Subcutaneous abdominal adipose tissue (tissue), 5 donors: ENCODE data around the gene ZNF891.

Source experiments
- H3K27ac ChIP-seq: one replicate; pipeline ENCODE4 v1.7.0; 2013; ENCODE audit warnings: low read depth, mild to moderate bottlenecking, inconsistent platforms, low read length, moderate library complexity
- H3K27me3 ChIP-seq, 5 donors: one replicate each; pipeline ENCODE4 v1.7.0; 2013; ENCODE audit warnings: low read length in 5 of 5, inconsistent platforms in 1 of 5; ENCODE audit not compliant: control insufficient read depth in 5 of 5, insufficient read depth in 4 of 5
- H3K36me3 ChIP-seq, 5 donors: one replicate each; pipeline ENCODE4 v1.7.0; 2013; ENCODE audit warnings: low read length in 5 of 5; ENCODE audit not compliant: control insufficient read depth in 5 of 5, insufficient read depth in 5 of 5
- H3K4me1 ChIP-seq, 5 donors: one replicate each; pipeline ENCODE4 v1.7.0; 2013; ENCODE audit warnings: low read length in 5 of 5, mild to moderate bottlenecking in 3 of 5, moderate library complexity in 1 of 5; ENCODE audit not compliant: control insufficient read depth in 5 of 5, insufficient read depth in 5 of 5
- H3K4me3 ChIP-seq, 5 donors: one replicate each; pipeline ENCODE4 v1.7.0; 2013; ENCODE audit warnings: low read length in 5 of 5, low read depth in 1 of 5
- H3K9ac ChIP-seq, 5 donors: one replicate each; pipeline ENCODE4 v1.7.0; 2013; ENCODE audit warnings: low read length in 5 of 5, mild to moderate bottlenecking in 4 of 5, moderate library complexity in 3 of 5
- H3K9me3 ChIP-seq, 5 donors: one replicate each; pipeline ENCODE4 v1.7.0; 2013; ENCODE audit warnings: low read length in 5 of 5; ENCODE audit not compliant: control insufficient read depth in 5 of 5
- donor health status: healthy.
- donor health status: healthy.
- donor health status: healthy.
- donor health status: healthy.
- donor health status: healthy.

Gene ZNF891

GRCh38 chr12:133124674-133125073, 5.4 kb downstream of the ZNF891 start:
- peak overlapping the region in 3 of 5 donors; percentile 46 to 75 (median 48) for H3K4me3 ChIP-seq
- H3K9ac ChIP-seq: no peak overlapping the region
- H3K9me3 ChIP-seq: peaks cover 59 to 94% (median 73%) of the 10 kb centered on the region in 5 donors
- no peaks in the 10 kb centered on the region for H3K27me3 ChIP-seq
- peaks cover 0 to 3% (median 2%) of the 10 kb centered on the region in 5 donors for H3K4me1 ChIP-seq
- no peak overlapping the region for H3K27ac ChIP-seq
- H3K36me3 ChIP-seq: peaks cover 21 to 34% (median 27%) of the 10 kb centered on the region in 5 donors

DNA sequence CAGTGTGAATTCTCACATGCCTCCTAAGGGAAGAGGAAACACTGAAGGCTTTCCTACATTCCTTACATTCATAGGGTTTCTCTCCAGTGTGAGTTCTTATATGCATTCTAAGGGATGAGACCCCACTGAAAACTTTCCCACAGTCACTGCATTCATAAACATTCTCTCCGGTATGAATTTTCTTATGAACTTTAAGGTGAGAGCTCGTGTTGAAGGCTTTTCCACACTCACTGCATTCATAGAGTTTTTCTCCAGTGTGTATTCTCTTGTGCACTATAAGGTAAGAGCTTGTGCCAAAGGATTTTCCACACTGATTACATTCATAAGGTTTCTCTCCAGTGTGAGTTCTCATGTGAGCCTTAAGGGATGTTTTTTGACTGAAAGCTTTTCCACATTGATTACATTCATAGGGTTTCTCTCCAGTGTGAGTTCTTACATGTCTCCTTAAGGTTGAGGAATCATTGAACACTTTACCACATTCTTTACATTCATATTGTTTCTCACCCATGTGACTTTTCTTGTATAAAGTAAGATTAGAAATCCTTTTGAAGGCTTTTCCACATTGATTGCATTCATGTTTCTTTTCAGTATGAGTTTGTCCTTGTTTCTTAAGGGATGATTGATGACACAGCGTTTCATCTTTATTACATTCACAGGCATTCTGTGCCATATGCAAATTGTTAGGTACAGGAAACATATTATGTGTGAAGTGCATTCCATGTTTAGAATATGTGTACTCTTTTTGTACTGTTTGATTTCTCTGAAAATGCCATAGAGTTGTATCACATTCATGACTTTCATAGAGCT, 9.5 kb downstream of the ZNF891 start:
- peaks cover 81 to 100% (median 97%) of the 10 kb centered on the region in 5 donors for H3K9me3 ChIP-seq
- H3K9ac ChIP-seq: no peak overlapping the region
- H3K4me1 ChIP-seq: no peaks in the 10 kb centered on the region
- H3K27ac ChIP-seq: no peak overlapping the region
- H3K4me3 ChIP-seq: peak overlapping the region; percentile 20 to 75 (median 55)
- H3K27me3 ChIP-seq: no peaks in the 10 kb centered on the region
- peaks cover 25 to 42% (median 27%) of the 10 kb centered on the region in 5 donors for H3K36me3 ChIP-seq

DNA sequence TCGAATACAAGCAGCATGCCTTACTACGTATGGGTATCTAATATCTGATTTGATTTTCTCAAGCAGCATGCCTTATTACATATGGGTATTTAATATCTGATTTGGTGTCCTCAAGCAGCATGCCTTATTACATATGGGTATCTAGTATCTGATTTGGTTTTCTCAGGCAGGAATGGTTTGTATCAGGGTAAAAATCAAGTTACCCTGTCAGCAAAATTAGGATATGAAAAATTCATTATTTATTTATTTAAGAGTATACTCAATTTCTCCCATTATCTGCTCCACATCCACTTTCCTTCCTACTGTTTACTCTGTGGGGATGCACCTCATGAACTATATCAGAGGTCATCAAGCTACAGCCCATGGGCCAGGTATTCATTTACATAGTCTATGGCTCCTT, 21.9 kb downstream of the ZNF891 start:
- H3K4me3 ChIP-seq: peak overlapping the region; percentile 36 to 65 (median 53)

GRCh38 chr12:133107121-133107520, 23.0 kb downstream of the ZNF891 start:
- Histone ChIP-seq H3K4me3 (peak overlapping the region; percentile 36 to 65 (median 51)), H3K36me3 (peaks cover 32 to 61% (median 45%) of the 10 kb centered on the region in 5 donors), H3K27ac (no peak overlapping the region), H3K27me3 (no peaks in the 10 kb centered on the region), H3K4me1 (no peaks in the 10 kb centered on the region), H3K9me3 (peaks cover 79 to 100% (median 96%) of the 10 kb centered on the region in 5 donors), H3K9ac (no peak overlapping the region)

More for the DNA sequence above, 21.9 kb downstream of the ZNF891 start:
- Histone ChIP-seq H3K9me3 (peaks cover 73 to 96% (median 89%) of the 10 kb centered on the region in 5 donors), H3K9ac (no peak overlapping the region), H3K27me3 (no peaks in the 10 kb centered on the region), H3K36me3 (peaks cover 26 to 55% (median 36%) of the 10 kb centered on the region in 5 donors), H3K27ac (no peak overlapping the region), H3K4me1 (no peaks in the 10 kb centered on the region)

DNA sequence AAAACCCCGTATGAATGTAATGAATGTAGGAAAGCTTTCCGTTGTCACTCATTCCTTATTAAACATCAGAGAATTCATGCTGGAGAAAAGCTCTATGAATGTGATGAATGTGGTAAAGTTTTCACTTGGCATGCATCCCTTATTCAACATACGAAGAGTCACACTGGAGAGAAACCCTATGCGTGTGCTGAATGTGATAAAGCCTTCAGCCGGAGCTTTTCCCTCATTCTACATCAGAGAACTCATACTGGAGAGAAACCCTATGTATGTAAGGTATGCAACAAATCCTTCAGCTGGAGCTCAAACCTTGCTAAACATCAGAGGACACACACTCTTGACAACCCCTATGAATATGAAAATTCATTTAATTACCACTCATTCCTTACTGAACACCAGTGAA, 23.8 kb downstream of the ZNF891 start:
- H3K36me3 ChIP-seq: peaks cover 40 to 67% (median 54%) of the 10 kb centered on the region in 5 donors
- no peak overlapping the region for H3K9ac ChIP-seq
- H3K4me1 ChIP-seq: no peaks in the 10 kb centered on the region
- peak overlapping the region; percentile 36 to 65 (median 51) for H3K4me3 ChIP-seq
- H3K9me3 ChIP-seq: peaks cover 82 to 100% (median 97%) of the 10 kb centered on the region in 5 donors
- no peak overlapping the region for H3K27ac ChIP-seq
- no peaks in the 10 kb centered on the region for H3K27me3 ChIP-seq

GRCh38 chr12:133105620-133106019, 24.5 kb downstream of the ZNF891 start:
- Histone ChIP-seq H3K9me3 (peaks cover 83 to 100% (median 97%) of the 10 kb centered on the region in 5 donors), H3K27me3 (no peaks in the 10 kb centered on the region), H3K27ac (no peak overlapping the region), H3K4me1 (no peaks in the 10 kb centered on the region), H3K36me3 (peaks cover 46 to 71% (median 60%) of the 10 kb centered on the region in 5 donors), H3K9ac (no peak overlapping the region), H3K4me3 (peak overlapping the region; percentile 36 to 65 (median 51))

GRCh38 chr12:133083345-133083744, 46.7 kb downstream of the ZNF891 start:
- Histone ChIP-seq H3K27me3 (peaks cover 0 to 6% (median 0%) of the 10 kb centered on the region in 5 donors), H3K9me3 (peaks cover 42 to 76% (median 61%) of the 10 kb centered on the region in 5 donors), H3K4me3 (peak overlapping the region; percentile 6 to 94 (median 89)), H3K4me1 (peaks cover 9 to 13% (median 12%) of the 10 kb centered on the region in 5 donors), H3K27ac (no peak overlapping the region), H3K36me3 (peaks cover 51 to 60% (median 54%) of the 10 kb centered on the region in 5 donors), H3K9ac (no peak overlapping the region)

- peaks cover 9 to 13% (median 12%) of the 10 kb centered on the region in 5 donors for H3K4me1 ChIP-seq
- H3K4me3 ChIP-seq: peak overlapping the region; percentile 68 to 94 (median 89)
- peaks cover 0 to 6% (median 0%) of the 10 kb centered on the region in 5 donors for H3K27me3 ChIP-seq
- peak overlapping the region in 4 of 5 donors; percentile 90 to 96 (median 93) for H3K9ac ChIP-seq
- peaks cover 43 to 76% (median 65%) of the 10 kb centered on the region in 5 donors for H3K9me3 ChIP-seq
- peak overlapping the region; percentile 100 for H3K27ac ChIP-seq
- peaks cover 35 to 39% (median 36%) of the 10 kb centered on the region in 5 donors for H3K36me3 ChIP-seq
These were observed 48.8 kb downstream of the ZNF891 start for GRCh38 chr12:133081159-133081780.

DNA sequence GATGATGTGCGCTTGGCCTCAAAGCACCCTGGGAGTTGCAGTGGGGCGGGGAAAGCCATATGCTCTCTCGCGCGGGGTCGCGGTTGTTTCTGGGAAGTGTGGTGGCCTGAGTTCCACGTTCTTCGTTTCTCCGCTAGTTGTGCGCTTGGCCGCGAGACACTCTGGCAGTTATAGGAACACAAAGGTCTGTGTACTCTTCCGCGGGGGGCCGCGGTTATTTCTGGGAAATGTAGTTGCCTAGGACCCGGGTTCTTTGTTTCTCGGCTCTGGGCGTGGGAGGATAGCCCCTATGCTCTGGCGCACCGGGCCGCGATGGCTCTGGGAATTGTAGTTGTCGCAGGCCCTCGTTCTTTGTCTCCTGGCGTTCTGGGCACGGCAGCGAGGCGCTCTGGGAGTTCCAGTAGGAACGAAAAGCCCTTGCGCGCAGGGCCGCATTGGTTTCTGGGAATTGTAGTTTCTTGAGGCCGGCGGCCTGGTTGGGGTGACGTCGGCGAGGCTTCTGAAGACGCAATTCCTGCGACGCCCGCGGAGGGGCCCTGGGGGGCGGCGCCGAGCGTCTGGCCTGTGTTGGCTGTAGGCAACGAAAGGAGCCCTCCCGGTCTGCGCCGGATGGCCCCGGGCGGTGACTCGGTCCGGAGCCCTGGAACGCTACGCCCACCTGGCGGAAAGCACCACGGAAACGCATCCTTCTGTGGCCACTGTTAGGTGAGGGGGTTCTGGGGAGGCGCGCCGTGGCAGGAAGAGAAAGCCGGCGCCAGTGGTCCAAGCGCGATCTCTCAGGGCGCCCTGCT, 49.5 kb downstream of the ZNF891 start, which contains the start of gene ZNF140:
ZNF140 (plus strand) TSS at position 556 of the 791 bp plus-strand sequence. CDS start 398 bp downstream, outside the sequence.
- peak within 1 kb of the TSS; percentile 100 for H3K27ac ChIP-seq

More for the DNA sequence above, 49.5 kb downstream of the ZNF891 start, which contains the start of gene ZNF140:
- peaks cover 38 to 76% (median 65%) of the 10 kb centered on the region in 5 donors for H3K9me3 ChIP-seq
- peak within 1 kb of the TSS; percentile 90 to 96 (median 93) for H3K9ac ChIP-seq
- peaks cover 0 to 6% (median 0%) of the 10 kb centered on the region in 5 donors for H3K27me3 ChIP-seq
- peaks cover 9 to 13% (median 12%) of the 10 kb centered on the region in 5 donors for H3K4me1 ChIP-seq
- peak within 1 kb of the TSS; percentile 89 to 94 (median 92) for H3K4me3 ChIP-seq
- peaks cover 28 to 32% (median 29%) of the 10 kb centered on the region in 5 donors for H3K36me3 ChIP-seq
